Gastrocnemius medialis (tissue), 4 donors: ENCODE data around the gene GINS2.

ENCODE experiments used
- CTCF ChIP-seq, 5 experiments: fragments of 450-650 bp in 3 of 5; fragments of 200-600 bp in 2 of 5; sonication (generic) in 2 of 5; IDR thresholded peaks in 4 of 5; conservative IDR thresholded peaks in 1 of 5; 1 replicate in 4 of 5; 2 replicates in 1 of 5; pipeline ENCODE4 v1.5.1; 2016 to 2019; ENCODE audit warnings: antibody characterized with exemption in 5 of 5, mild to moderate bottlenecking in 3 of 5, moderate library complexity in 3 of 5
- POLR2A ChIP-seq, 2 donors: fragments of 450-650 bp; IDR thresholded peaks; one replicate each; pipeline ENCODE4 v1.6.1; 2017; ENCODE audit warnings: antibody characterized with exemption in 2 of 2, mild to moderate bottlenecking in 2 of 2, moderate library complexity in 2 of 2

- TF ChIP-seq CTCF (IDR thresholded peaks at IDR 0.05 in 4 of 5, conservative IDR thresholded peaks at IDR 0.05 in 1 of 5): no peak
- TF ChIP-seq POLR2A (IDR thresholded peaks at IDR 0.05): no peak
Observed at GRCh38 chr16:85679870-85680269, 8.9 kb downstream of the GINS2 start.
